ENCODE data around the gene IL17A.

Gene IL17A

DNA sequence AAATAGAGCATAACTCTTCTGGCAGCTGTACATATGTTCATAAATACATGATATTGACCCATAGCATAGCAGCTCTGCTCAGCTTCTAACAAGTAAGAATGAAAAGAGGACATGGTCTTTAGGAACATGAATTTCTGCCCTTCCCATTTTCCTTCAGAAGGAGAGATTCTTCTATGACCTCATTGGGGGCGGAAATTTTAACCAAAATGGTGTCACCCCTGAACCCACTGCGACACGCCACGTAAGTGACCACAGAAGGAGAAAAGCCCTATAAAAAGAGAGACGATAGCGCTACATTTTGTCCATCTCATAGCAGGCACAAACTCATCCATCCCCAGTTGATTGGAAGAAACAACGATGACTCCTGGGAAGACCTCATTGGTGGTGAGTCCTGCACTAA lies at the start of gene IL17A:
Gene IL17A, plus strand, starts transcription at position 301 of the 400 bp plus-strand sequence. Its CDS starts 57 bp downstream, at position 358.
- Mint-ChIP-seq H3K27ac (no peak within 1 kb of the TSS), H3K9me3 (no peaks in the 10 kb centered on the region), H3K36me3 (no peaks in the 10 kb centered on the region), H3K27me3 (peaks cover 15 to 19% of the 10 kb centered on the region in 2 donors), H3K4me3 (no peak within 1 kb of the TSS), H3K4me1 (peaks cover 4 to 8% of the 10 kb centered on the region in 2 donors)
- ATAC-seq (replicated peaks) (no peak), DNase-seq (no peak)

DNA sequence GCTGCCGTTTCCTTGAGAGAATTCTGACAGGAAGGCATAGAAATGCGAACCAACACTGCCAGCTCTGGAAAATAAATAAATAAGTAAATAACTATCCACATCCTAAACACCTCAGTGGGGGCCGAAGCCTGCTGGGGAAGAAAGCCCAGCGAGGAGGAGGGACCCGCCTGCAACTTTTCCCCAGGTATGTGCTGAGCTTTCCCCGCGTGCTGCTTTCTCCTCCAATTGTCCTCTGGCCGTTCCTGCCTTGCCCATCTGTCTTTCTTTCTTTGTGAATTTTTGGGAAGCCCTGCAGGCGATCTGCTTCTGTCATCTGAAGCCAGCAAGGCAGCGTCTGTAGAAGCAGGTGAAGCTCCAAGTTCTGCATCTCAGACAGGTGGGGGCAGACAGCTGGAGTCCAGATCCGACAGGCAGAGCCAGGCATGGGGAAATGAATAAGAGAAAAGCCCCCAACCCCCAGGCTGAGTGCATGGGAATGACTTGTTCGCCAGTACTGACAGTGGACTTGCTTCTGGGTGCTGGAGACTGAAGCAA lies 49.2 kb upstream of the IL17A start:
- DNase-seq = no peak
- Mint-ChIP-seq H3K27me3 (no peaks in the 10 kb centered on the region), H3K4me3 (no peak overlapping the region), H3K36me3 (no peaks in the 10 kb centered on the region), H3K4me1 (no peaks in the 10 kb centered on the region), H3K27ac (no peak overlapping the region), H3K9me3 (no peaks in the 10 kb centered on the region)
- ATAC-seq (replicated peaks) = no peak

DNA sequence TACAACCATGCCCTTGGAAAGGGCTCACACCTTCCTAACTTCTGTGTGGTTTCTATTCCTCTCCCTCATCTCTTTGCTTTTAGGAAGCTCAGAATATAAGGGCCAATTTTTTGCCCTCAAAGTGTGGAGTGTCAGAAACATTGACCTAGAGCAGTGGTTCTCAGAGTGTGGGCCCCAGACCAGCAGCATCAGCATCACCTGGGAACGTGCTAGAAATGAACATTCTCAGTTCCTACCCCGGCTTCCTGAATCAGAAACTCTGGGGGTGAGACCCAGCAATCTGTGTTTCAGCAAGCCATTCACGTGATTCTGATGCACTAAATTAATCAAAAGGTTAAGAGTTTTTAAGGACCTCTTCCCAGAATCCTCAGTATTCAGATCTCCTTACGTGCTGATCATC lies 47.9 kb upstream of the IL17A start:
- H3K36me3 Mint-ChIP-seq = no peaks in the 10 kb centered on the region
- ATAC-seq (replicated peaks) = no peak
- H3K4me1 Mint-ChIP-seq = no peaks in the 10 kb centered on the region
- H3K27me3 Mint-ChIP-seq = peaks cover 0 to 5% of the 10 kb centered on the region in 2 donors
- no peak for DNase-seq
- H3K27ac Mint-ChIP-seq = no peak overlapping the region
- no peaks in the 10 kb centered on the region for H3K9me3 Mint-ChIP-seq
- no peak overlapping the region for H3K4me3 Mint-ChIP-seq

DNA sequence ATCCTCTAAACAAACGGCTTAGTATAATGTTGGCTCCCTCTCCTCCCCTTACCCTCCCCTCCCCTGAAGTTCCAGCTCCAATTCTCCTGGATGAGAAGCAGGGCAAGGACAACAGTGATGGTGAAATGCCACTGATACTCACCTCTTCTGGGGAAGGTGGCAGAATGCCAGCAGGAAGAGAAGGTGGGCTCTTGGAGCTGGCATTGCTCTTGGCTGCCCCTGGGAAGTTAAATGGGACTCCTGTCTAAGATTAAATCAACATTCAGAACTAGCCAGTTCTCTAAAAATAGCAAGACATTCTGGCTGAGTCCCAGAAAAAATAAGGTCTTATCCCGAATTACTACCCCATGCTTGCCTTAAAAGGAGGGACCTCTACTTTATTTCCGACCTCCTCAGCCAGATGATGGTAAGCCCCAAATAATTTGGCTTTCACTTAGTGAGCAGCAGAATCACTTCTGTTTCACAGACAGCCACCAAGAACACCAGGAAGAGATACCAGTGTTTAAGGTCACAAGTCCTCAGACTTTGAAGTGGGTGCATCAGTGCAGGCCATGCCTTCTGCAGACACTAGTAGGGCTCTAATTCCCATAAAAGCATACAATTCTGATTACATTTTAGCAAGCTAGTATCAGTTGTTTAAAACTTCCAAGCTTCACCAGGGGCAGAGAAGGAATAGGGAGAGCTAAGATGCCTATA lies 46.0 kb upstream of the IL17A start:
- no peak overlapping the region for H3K4me3 Mint-ChIP-seq
- no peak overlapping the region for H3K27ac Mint-ChIP-seq
- no peak for DNase-seq
- no peak for ATAC-seq (replicated peaks)
- H3K4me1 Mint-ChIP-seq = peaks cover 0 to 2% of the 10 kb centered on the region in 2 donors
- no peaks in the 10 kb centered on the region for H3K36me3 Mint-ChIP-seq
- peaks cover 0 to 5% of the 10 kb centered on the region in 2 donors for H3K27me3 Mint-ChIP-seq
- H3K9me3 Mint-ChIP-seq = no peaks in the 10 kb centered on the region

DNA sequence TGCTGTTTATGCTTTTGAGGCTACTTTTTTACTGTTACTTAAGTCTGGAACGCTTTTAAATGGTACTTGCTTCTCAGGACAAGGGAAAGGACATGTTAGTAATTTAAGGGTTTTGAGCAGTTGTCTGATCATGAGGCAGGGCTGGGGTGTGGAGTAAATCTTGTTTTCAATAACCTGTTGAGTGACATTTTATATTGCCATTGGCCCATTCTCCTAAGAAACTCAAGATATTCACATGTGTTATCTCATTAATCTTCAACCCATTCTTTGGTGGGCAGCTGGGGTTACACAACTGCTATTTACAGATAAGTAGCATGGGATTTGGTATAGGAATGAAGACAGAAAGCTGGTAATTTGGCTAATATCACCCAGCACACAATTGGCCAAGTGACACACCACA lies 44.6 kb upstream of the IL17A start:
- peaks cover 0 to 2% of the 10 kb centered on the region in 2 donors for H3K4me1 Mint-ChIP-seq
- H3K27ac Mint-ChIP-seq = no peak overlapping the region
- no peak for ATAC-seq (replicated peaks)
- H3K4me3 Mint-ChIP-seq = no peak overlapping the region
- DNase-seq = no peak
- H3K9me3 Mint-ChIP-seq = no peaks in the 10 kb centered on the region
- H3K36me3 Mint-ChIP-seq = no peaks in the 10 kb centered on the region
- peaks cover 5 to 6% of the 10 kb centered on the region in 2 donors for H3K27me3 Mint-ChIP-seq

DNA sequence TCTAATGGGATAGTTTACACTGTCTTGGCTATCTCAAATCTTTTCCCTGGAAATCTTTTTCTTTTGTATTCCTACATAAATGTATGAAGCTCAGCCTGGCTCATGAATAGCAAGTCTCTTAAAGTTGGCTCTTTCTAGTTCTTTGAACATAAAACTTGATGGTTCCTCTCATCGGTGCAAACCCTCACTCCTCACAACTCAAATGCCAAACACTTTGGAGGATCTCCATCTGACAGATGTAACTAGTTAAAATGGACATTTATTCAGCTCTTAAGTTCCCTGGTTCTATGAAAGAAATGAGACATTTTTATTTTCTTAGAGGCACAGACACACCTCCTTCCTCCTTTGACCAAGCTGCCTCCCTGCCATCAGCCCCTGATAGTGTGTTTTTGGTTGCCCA lies 43.6 kb upstream of the IL17A start:
- Mint-ChIP-seq H3K4me3 (no peak overlapping the region), H3K9me3 (no peaks in the 10 kb centered on the region), H3K27ac (no peak overlapping the region), H3K36me3 (no peaks in the 10 kb centered on the region), H3K4me1 (peaks cover 0 to 2% of the 10 kb centered on the region in 2 donors), H3K27me3 (peaks cover 5 to 6% of the 10 kb centered on the region in 2 donors)
- ATAC-seq (replicated peaks) (no peak), DNase-seq (no peak)

DNA sequence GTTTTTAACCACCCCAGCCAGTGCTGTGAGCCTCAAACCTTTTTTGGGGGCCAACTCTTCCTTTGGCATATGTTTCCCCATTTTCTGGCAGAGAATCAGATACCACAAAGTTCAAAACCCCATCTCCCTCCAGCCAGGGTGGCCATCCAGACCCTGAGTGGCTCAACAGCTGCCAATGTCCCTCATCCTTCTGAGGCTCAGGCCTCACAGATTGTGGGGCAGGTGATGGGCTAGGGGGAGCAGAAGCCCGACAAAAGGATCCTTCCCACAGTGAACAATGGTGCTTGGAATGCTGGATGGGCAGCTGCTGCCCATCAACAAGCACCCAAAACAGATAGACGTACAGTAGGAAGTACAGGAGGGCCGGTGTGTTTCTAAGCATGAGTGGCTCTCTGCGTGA lies 42.6 kb upstream of the IL17A start:
- no peak overlapping the region for H3K27ac Mint-ChIP-seq
- no peak overlapping the region for H3K4me3 Mint-ChIP-seq
- DNase-seq (no peak), ATAC-seq (replicated peaks) (no peak)
- H3K9me3 Mint-ChIP-seq = no peaks in the 10 kb centered on the region
- H3K4me1 Mint-ChIP-seq = peaks cover 0 to 2% of the 10 kb centered on the region in 2 donors
- H3K36me3 Mint-ChIP-seq = no peaks in the 10 kb centered on the region
- H3K27me3 Mint-ChIP-seq = peaks cover 5 to 6% of the 10 kb centered on the region in 2 donors

DNA sequence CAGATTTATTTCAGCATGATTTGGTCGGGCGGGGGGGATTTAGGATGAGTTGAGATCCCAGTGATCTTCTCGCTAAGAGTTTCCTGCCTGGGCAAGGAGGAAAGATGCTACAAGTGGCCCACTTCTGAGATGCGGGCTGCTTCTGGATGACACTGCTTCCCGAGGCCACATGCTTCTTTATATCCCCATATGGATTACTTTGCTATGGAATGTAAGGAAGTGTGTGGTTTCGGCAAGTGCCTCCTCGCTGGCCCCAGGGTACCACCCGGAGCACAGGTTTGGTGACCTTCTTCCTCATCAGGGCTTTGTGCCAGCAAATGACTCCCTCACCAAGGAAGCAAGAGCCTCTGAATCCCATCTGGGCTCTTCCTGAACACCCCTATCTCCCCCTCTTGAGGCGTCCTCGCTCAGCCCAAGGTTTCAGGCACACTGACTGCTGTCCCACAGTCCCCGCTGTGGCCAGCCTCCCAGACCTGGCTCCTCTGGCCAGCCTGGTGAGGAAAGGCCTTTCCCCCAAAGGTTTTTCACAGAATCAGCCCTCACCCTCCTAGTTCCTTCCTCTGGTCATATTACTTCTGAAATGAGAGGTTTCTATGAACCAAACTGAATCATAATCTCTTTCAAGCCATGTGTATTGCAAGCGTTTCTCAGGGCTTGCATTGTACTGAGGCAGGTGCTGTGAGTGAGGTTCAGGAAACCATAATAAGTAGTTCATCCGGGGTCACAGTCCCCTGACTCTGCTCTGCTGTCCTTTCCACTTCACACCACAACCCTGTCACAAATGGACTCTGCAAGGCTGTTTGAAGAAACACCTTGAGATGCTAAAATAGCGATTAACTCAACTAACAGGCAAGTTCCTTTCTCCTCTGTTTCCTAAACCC lies 41.7 kb upstream of the IL17A start:
- Mint-ChIP-seq H3K4me3 (no peak overlapping the region), H3K27me3 (peaks cover 5 to 6% of the 10 kb centered on the region in 2 donors), H3K27ac (no peak overlapping the region), H3K9me3 (no peaks in the 10 kb centered on the region), H3K4me1 (peaks cover 0 to 2% of the 10 kb centered on the region in 2 donors), H3K36me3 (no peaks in the 10 kb centered on the region)
- DNase-seq (no peak), ATAC-seq (replicated peaks) (peak; percentile 27 to 51)

DNA sequence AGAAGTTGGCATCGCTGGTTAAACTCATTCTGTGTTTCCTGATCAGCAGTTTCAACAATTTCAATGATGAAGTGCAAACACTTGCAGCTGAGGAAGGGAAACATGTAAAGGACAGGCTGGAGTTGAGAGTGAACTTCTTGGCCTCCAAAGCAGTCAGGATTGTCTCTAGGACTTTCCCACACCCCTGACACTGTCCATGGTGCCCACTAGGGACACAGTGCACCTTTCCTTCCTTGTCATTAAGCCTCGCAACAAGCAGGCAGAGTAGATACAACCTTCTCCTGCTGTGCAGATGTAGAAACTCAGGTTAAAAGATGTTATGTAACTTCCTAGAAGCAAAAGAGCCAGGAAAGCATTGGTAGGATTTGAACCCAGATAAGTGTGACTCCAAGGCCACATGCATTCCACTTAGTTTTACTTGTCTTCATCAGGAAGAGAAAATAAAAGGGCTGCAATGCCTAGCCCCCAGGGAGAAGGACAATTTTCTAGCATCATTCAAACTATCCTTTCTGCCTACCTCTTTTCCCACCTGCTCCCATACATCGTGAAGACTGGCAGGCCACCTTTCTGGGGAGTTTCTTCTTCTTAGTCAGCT lies 39.2 kb upstream of the IL17A start:
- no peak overlapping the region for H3K27ac Mint-ChIP-seq
- no peaks in the 10 kb centered on the region for H3K9me3 Mint-ChIP-seq
- ATAC-seq (replicated peaks) = no peak
- H3K36me3 Mint-ChIP-seq = no peaks in the 10 kb centered on the region
- peaks cover 10 to 11% of the 10 kb centered on the region in 2 donors for H3K27me3 Mint-ChIP-seq
- DNase-seq = no peak
- no peak overlapping the region for H3K4me3 Mint-ChIP-seq
- peaks cover 0 to 2% of the 10 kb centered on the region in 2 donors for H3K4me1 Mint-ChIP-seq

DNA sequence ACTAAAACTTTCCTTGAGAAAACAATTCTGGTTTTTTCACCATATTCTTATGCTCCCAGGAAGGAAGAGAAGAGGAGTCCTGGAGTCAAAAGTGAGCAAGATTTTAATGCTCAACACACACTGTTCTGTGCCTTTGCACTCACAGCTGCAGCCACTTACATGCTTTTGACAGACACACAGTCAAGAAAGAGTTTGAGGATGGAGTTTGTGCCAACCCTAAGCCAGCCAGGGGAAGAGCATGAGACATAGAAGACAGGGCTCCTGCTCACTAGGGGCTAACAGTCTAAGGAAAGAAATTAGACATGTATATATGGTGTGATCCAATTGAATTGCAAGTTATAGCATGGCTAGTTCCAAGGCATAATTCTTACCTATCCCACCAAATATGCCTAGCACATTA lies 37.1 kb upstream of the IL17A start:
- Mint-ChIP-seq H3K27me3 (peaks cover 6 to 10% of the 10 kb centered on the region in 2 donors), H3K4me1 (peaks cover 5 to 12% of the 10 kb centered on the region in 2 donors), H3K27ac (no peak overlapping the region), H3K9me3 (no peaks in the 10 kb centered on the region), H3K4me3 (no peak overlapping the region), H3K36me3 (no peaks in the 10 kb centered on the region)
- ATAC-seq (replicated peaks) (no peak), DNase-seq (no peak)

DNA sequence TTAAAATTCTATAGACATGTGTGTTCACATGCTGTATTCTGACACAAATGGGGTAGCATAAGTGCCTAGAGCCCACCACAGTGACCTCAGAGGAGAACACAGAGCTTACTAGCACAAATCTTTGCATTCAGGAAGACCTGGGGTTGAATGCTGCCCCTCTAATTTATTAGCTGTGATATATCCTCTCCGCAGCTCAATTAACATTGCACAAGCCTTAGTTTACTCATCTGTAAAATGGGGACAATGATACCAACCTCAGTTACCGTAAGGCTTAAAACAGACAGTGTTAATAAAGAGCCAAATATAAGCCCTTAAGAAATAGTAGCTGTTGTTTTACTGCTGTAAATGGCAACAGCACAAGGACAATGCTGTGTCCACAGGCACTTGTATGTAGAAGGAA lies 36.2 kb upstream of the IL17A start:
- Mint-ChIP-seq H3K4me1 (peaks cover 6 to 12% of the 10 kb centered on the region in 2 donors), H3K4me3 (no peak overlapping the region), H3K27me3 (peaks cover 6 to 10% of the 10 kb centered on the region in 2 donors), H3K27ac (no peak overlapping the region), H3K9me3 (no peaks in the 10 kb centered on the region), H3K36me3 (no peaks in the 10 kb centered on the region)
- DNase-seq (no peak), ATAC-seq (replicated peaks) (no peak)

DNA sequence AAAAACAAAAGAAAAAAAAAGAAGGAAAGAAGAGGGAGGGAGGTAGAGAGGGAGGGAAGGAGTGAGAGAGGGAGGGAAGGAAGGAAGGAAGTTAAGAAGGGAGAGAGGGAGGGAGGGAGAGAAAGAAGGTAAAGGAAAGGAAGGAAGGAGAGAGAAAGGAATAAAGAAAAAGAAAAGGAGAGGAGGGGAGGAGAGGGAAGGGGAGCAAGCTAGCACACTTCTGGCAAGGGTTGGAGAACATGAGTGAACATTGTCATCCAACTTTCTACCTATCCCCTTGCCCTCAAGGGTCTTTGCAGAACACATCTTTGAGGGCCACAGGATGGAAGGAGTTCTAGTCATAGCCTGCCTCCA lies 34.1 kb upstream of the IL17A start:
- Mint-ChIP-seq H3K27ac (no peak overlapping the region), H3K36me3 (no peaks in the 10 kb centered on the region), H3K4me1 (peaks cover 26 to 33% of the 10 kb centered on the region in 2 donors), H3K9me3 (no peaks in the 10 kb centered on the region), H3K4me3 (no peak overlapping the region), H3K27me3 (peaks cover 4 to 6% of the 10 kb centered on the region in 2 donors)
- ATAC-seq (replicated peaks) (no peak), DNase-seq (no peak)

DNA sequence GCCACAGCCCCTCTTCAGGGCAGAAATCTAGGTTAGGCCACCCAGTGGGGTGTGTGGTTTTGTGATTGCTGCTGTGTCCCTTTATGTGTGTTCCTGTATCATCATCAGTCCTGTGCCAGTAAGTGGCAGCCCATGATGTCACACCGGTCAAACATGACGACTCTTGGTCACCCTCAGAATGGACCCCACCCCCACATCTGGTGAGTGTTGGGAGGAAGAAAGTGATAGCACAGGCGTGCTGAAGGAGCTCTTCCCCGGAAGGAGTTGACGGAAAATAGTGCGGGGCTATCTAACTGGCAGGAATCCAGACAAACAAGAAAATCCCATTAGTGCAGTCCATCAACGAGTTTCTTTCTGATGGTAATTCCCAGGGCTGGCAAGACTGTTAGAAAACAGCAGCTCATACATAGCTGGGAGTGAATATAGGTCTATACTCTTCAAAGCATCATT lies 33.4 kb upstream of the IL17A start:
- peaks cover 4 to 6% of the 10 kb centered on the region in 2 donors for H3K27me3 Mint-ChIP-seq
- peaks cover 0 to under 1% of the 10 kb centered on the region in 2 donors for H3K9me3 Mint-ChIP-seq
- no peak overlapping the region for H3K27ac Mint-ChIP-seq
- DNase-seq (no peak), ATAC-seq (replicated peaks) (no peak)
- no peak overlapping the region for H3K4me3 Mint-ChIP-seq
- H3K36me3 Mint-ChIP-seq = no peaks in the 10 kb centered on the region
- H3K4me1 Mint-ChIP-seq = peaks cover 33 to 40% of the 10 kb centered on the region in 2 donors

DNA sequence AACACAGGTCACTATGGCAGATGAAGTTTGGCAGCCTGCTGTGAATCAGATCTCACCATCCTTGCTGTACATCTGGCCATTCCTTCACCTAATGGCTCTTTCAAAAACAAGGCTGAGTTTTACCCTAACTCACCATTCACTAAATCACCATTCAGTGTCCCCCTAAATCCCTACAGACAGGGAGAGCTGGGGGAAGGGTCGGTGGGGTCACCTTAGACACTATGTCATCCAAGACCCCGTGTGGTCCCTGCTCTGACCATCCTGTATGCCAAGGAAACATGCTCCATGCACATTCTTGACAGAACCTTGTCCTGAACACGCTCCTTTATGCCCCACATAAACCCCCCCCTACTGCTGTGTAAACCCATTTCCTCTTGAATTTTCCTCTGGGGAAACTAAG lies 31.8 kb upstream of the IL17A start:
- DNase-seq = no peak
- H3K27me3 Mint-ChIP-seq = peaks cover 4 to 6% of the 10 kb centered on the region in 2 donors
- H3K27ac Mint-ChIP-seq = no peak overlapping the region
- no peaks in the 10 kb centered on the region for H3K36me3 Mint-ChIP-seq
- H3K4me1 Mint-ChIP-seq = peaks cover 36 to 45% of the 10 kb centered on the region in 2 donors
- no peak overlapping the region for H3K4me3 Mint-ChIP-seq
- peaks cover 0 to 2% of the 10 kb centered on the region in 2 donors for H3K9me3 Mint-ChIP-seq
- ATAC-seq (replicated peaks) = no peak
